Esophagus muscularis mucosa (tissue), 4 donors: ENCODE data around the gene TTC3. TPM values are rescaled to one million over a fixed set of nuclear protein-coding genes. Genes with fewer than 3 reads are reported as not detected.

Experiments used
- DNase-seq: peaks from one replicate; pipeline ENCODE4 v3.0.0-alpha.2; 2017; ENCODE audit errors: extremely low spot score
- H3K27ac ChIP-seq, 4 donors: fragments of 200-600 bp; sonication (generic); replicated peaks in 1 of 4; 1 replicate in 3 of 4; 2 replicates in 1 of 4; pipeline ENCODE4 v1.5.1; 2016 to 2019; ENCODE audit warnings: mild to moderate bottlenecking in 1 of 4
- H3K27me3 ChIP-seq, 4 donors: fragments of 200-600 bp; sonication (generic); one replicate each; pipeline versions ENCODE4 v1.5.1 to v1.6.0; 2016 to 2019
- H3K36me3 ChIP-seq, 4 donors: fragments of 200-600 bp; sonication (generic); one replicate each; pipeline ENCODE4 v1.5.1; 2016 to 2019
- H3K4me1 ChIP-seq, 4 donors: fragments of 200-600 bp; sonication (generic); one replicate each; pipeline ENCODE4 v1.5.1; 2016 to 2019
- H3K4me3 ChIP-seq, 4 donors: fragments of 200-600 bp; sonication (generic); 1 replicate in 2 of 4; 2 replicates in 2 of 4; pipeline ENCODE4 v1.5.1; 2016 to 2019; ENCODE audit warnings: mild to moderate bottlenecking in 4 of 4, moderate library complexity in 1 of 4
- H3K9me3 ChIP-seq, 4 donors: fragments of 200-600 bp; sonication (generic); 1 replicate in 3 of 4; 2 replicates in 1 of 4; pipeline ENCODE4 v1.5.1; 2016 to 2019
- EP300 ChIP-seq: sonication (generic); formaldehyde crosslinking; IDR thresholded peaks from one replicate; pipeline ENCODE4 v1.6.1; 2017; ENCODE audit warnings: antibody characterized with exemption
- POLR2A ChIP-seq: fragments of 450-650 bp; IDR thresholded peaks from one replicate; pipeline ENCODE4 v1.6.1; 2017; ENCODE audit warnings: antibody characterized with exemption, moderate library complexity, mild to moderate bottlenecking, low read depth
- POLR2AphosphoS5 ChIP-seq, 2 donors: sonication (generic); formaldehyde crosslinking; IDR thresholded peaks; one replicate each; pipeline ENCODE4 v1.6.1; 2017; ENCODE audit warnings: antibody characterized with exemption in 2 of 2
- WGBS: methylation state at CpG from one replicate; pipeline ENCODE4 v1.1.5; 2018; 5-methylcytosine and 5-hydroxymethylcytosine counted together
- intact Hi-C: fragments of 100-400 bp; cut with DNase I; formaldehyde crosslinking; loops from one replicate; pipeline ENCODE4 v1.15.1; 2023
- total RNA-seq, 4 donors: library from RNA; depleted of rRNA; stranded (reverse); fragments of >200 nt; gene quantifications; one replicate each; pipeline versions ENCODE4 v1.1.0 to v1.2.1, GENCODE V29; 2016
- TF ChIP-seq, protein P1 (sequence below), 3 experiments: fragments of 200-600 bp in 2 of 3; fragments of 450-650 bp in 1 of 3; sonication (generic) in 2 of 3; IDR thresholded peaks; one replicate each; pipeline ENCODE4 v1.5.1; 2017 to 2019; ENCODE audit warnings: antibody characterized with exemption in 3 of 3, mild to moderate bottlenecking in 2 of 3, moderate library complexity in 1 of 3

The TTC3 gene
- total RNA-seq, 4 donors from 2014 or later, result 86.0 to 162 (median 104) TPM

DNA sequence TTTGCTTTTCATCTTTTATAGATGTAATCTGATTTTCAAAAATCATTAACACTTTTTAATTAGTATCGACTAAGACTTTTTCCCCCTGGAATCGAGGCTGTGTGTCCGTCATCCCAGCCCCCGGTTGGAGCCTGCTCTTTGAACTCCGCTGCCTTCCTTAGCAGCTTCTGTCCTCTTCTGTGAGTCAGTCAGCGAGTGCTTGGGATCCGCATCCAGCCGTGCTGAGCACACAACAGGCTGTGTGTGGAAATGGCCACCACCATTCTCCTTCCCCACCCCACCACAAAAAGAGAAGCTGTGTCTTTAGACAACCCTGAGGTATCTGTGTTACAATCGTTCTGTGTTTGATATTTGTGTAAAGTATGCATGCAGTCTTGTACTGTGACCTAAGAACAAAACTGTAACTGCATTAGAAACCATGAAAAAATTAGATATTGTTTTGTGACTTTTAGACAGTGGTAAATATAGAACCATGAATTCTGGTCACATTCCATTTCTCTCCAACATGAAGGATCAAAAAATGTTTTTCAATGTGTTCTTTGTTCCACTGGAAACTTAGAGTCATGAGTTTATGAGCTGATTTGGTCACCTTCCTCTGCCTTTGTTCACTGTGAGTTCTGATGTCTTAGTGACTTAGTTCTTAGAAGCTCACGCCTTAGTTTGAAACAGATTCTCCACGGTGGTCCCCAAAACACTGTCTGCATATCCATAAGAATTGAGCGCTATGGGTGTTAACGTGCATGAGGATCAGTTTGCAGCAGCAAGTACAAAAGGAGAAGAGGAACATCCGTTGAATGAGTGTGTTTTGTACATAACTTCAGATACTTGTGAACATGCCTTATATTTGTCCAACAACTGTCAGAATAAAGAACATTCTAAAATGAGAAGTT is 129.4 kb downstream of the TTC3 start:
- intact Hi-C loops, result no loop called here
- peak; percentile 29 for DNase-seq
- WGBS, result 89% methylated on average over 14 of the region's 14 CpGs
- Histone ChIP-seq H3K36me3 (peaks cover 21 to 58% (median 48%) of the 10 kb centered on the region in 4 donors), H3K4me1 (peaks cover 3 to 9% (median 6%) of the 10 kb centered on the region in 4 donors), H3K27ac (no peak overlapping the region), H3K27me3 (no peaks in the 10 kb centered on the region), H3K9me3 (no peaks in the 10 kb centered on the region), H3K4me3 (no peak overlapping the region)
- TF ChIP-seq POLR2AphosphoS5 (IDR thresholded peaks at IDR 0.05) (no peak), EP300 (no peak), POLR2A (no peak)
- TF ChIP-seq, protein P1, sequence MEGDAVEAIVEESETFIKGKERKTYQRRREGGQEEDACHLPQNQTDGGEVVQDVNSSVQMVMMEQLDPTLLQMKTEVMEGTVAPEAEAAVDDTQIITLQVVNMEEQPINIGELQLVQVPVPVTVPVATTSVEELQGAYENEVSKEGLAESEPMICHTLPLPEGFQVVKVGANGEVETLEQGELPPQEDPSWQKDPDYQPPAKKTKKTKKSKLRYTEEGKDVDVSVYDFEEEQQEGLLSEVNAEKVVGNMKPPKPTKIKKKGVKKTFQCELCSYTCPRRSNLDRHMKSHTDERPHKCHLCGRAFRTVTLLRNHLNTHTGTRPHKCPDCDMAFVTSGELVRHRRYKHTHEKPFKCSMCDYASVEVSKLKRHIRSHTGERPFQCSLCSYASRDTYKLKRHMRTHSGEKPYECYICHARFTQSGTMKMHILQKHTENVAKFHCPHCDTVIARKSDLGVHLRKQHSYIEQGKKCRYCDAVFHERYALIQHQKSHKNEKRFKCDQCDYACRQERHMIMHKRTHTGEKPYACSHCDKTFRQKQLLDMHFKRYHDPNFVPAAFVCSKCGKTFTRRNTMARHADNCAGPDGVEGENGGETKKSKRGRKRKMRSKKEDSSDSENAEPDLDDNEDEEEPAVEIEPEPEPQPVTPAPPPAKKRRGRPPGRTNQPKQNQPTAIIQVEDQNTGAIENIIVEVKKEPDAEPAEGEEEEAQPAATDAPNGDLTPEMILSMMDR (IDR thresholded peaks at IDR 0.05), result no peak

GRCh38 chr21:37204580-37204979 is 131.5 kb downstream of the TTC3 start:
- Histone ChIP-seq H3K9me3 (no peaks in the 10 kb centered on the region), H3K4me3 (no peak overlapping the region)

DNA sequence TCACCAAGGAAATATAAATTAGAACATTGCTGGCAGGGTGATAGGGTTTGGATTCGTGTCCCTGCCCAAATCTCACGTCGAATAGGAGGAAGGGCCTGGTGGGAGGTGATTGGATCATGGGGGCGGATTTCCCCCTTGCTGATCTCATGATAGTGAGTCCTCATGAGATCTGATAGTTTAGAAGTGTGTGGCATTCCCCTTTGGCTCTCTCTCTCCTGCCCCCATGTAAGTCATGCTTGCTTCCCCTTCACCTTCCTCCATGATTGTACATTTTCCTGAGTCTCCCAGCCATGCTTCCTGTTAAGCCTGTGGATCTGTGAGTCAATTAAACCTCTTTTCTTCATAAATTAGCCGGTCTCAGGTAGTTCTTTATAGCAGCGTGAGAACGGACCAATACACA is 133.4 kb downstream of the TTC3 start:
- Histone ChIP-seq H3K36me3 (peaks cover 0 to 18% (median 16%) of the 10 kb centered on the region in 4 donors), H3K27ac (no peak overlapping the region), H3K4me3 (no peak overlapping the region), H3K9me3 (peaks cover 0 to 5% (median 0%) of the 10 kb centered on the region in 4 donors), H3K4me1 (peaks cover 13 to 19% (median 18%) of the 10 kb centered on the region in 4 donors), H3K27me3 (no peaks in the 10 kb centered on the region)
- no peak for DNase-seq
- 95% methylated on average over 7 of the region's 7 CpGs for WGBS
- TF ChIP-seq POLR2A (no peak), POLR2AphosphoS5 (IDR thresholded peaks at IDR 0.05) (no peak), EP300 (no peak)
- TF ChIP-seq, protein P1 (IDR thresholded peaks at IDR 0.05), result no peak
- intact Hi-C loops, result no loop called here

More at GRCh38 chr21:37204580-37204979, 131.5 kb downstream of the TTC3 start:
- Histone ChIP-seq H3K27me3 (no peaks in the 10 kb centered on the region), H3K27ac (no peak overlapping the region), H3K4me1 (peaks cover 13 to 19% (median 18%) of the 10 kb centered on the region in 4 donors), H3K36me3 (peaks cover 7 to 37% (median 31%) of the 10 kb centered on the region in 4 donors)
- intact Hi-C loops, result no loop called here
- 88% methylated on average over 7 of the region's 7 CpGs for WGBS
- TF ChIP-seq POLR2AphosphoS5 (IDR thresholded peaks at IDR 0.05) (no peak), EP300 (no peak), POLR2A (no peak)
- TF ChIP-seq, protein P1 (IDR thresholded peaks at IDR 0.05), result no peak
- DNase-seq, result no peak

DNA sequence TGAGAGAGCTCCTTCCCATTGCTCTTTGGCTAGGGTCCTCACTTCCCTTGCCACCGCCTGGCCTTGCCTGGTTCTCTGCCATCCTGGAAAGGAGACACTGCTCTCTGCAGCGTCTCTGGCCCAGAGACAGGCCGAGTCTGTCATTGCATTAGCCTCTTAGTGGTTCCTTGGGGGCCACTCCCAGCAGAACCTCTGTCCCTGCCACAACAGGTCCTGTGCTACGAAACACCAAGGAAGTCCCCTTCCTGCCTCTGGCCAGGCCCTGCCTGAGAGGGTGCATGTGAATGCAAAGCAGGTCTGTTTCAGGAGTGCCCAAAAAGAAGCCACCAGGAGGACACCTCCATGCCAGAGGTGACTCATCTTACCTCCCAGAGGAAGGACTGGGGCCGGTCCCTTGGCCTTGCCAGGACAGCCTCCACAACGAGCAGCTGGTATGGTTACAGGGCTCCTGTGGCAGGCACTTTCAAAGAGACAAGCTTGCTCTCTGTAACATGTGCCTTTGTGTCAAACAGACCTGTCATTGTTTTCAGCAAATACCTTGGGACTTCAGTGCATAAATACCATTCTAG is 134.5 kb downstream of the TTC3 start:
- peaks cover 0 to 8% (median 7%) of the 10 kb centered on the region in 4 donors for H3K36me3 ChIP-seq
- TF ChIP-seq EP300 (no peak), POLR2A (no peak), POLR2AphosphoS5 (IDR thresholded peaks at IDR 0.05) (no peak)
- TF ChIP-seq, protein P1 (IDR thresholded peaks at IDR 0.05), result no peak
- H3K27ac ChIP-seq, result peak overlapping the region in 3 of 4 donors; percentile 37 to 41 (median 38)
- peaks cover 13 to 19% (median 18%) of the 10 kb centered on the region in 4 donors for H3K4me1 ChIP-seq
- no peak for DNase-seq
- intact Hi-C loops, result no loop called here
- WGBS, result 38% methylated on average over 3 of the region's 6 CpGs
- H3K27me3 ChIP-seq, result no peaks in the 10 kb centered on the region
- H3K9me3 ChIP-seq, result peaks cover 0 to 5% (median 0%) of the 10 kb centered on the region in 4 donors
- H3K4me3 ChIP-seq, result peak overlapping the region in 2 of 4 donors; percentile 14 to 27
